PC-9 (cell line): ENCODE results near the gene ATP12A.

ENCODE experiments used
- CTCF ChIP-seq: fragments of 200-600 bp; sonication (generic); conservative IDR thresholded peaks from 2 replicates; pipeline ENCODE4 v1.6.1; 2017; ENCODE audit warnings: mixed run types, antibody characterized with exemption, mild to moderate bottlenecking, moderate library complexity
- EZH2 ChIP-seq: fragments of 200-600 bp; sonication (generic); IDR thresholded peaks from 2 replicates; pipeline ENCODE4 v1.8.0; 2017; ENCODE audit warnings: antibody characterized with exemption, low read depth

DNA sequence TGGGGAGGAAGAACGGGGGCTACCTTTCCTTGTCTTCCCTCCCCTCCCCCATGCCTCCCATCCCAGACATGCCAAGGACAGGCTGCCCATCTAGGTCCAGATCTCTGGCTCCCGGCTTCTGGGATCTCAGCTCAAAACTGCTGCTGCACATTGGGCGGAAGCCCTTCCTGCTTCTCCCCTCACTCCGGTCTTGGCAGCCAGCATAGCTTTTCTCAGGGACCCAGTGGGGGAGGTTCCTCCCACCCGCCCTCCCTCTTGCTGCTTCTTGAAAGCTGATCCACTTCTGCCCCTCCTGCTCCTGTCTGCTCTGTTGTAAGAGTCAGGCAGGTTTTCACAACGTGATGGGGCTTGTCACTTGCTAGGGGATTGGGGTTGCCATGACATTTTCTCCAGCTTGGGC lies 62.1 kb downstream of the ATP12A start:
- TF ChIP-seq CTCF (no peak), EZH2 (no peak)
